Mesenchymal stem cell (in vitro differentiated cells and primary cell): ENCODE measurements around the gene EMP2.
A peak's percentile ranks its signal among the peaks of the same experiment; 100 is the strongest.

Experiments
- DNase-seq: peaks from one replicate; pipeline ENCODE4 v3.0.0-alpha.2; 2013
- H2AFZ ChIP-seq: one replicate; pipeline ENCODE4 v1.6.1; 2013; ENCODE audit warnings: low read depth, mild to moderate bottlenecking, control low read depth, inconsistent platforms, low read length, moderate library complexity
- H2AK5ac ChIP-seq: 2 replicates; pipeline ENCODE4 v1.6.1; 2013; ENCODE audit warnings: low read length, moderate library complexity, mild to moderate bottlenecking, inconsistent platforms; ENCODE audit not compliant: severe bottlenecking
- H2BK120ac ChIP-seq: one replicate; pipeline ENCODE4 v1.6.1; 2013; ENCODE audit warnings: low read depth, mild to moderate bottlenecking, inconsistent platforms, low read length, moderate library complexity
- H2BK12ac ChIP-seq, 2 experiments: one replicate each; pipeline ENCODE4 v1.6.1; 2013; ENCODE audit warnings: inconsistent platforms in 2 of 2, low read length in 2 of 2, mild to moderate bottlenecking in 2 of 2, moderate library complexity in 2 of 2, control low read depth in 1 of 2
- H2BK15ac ChIP-seq: one replicate; pipeline ENCODE4 v1.6.1; 2013; ENCODE audit warnings: mild to moderate bottlenecking, low read depth, inconsistent platforms; ENCODE audit not compliant: poor library complexity, severe bottlenecking
- H2BK5ac ChIP-seq: 2 replicates; pipeline ENCODE4 v1.6.1; 2013; ENCODE audit warnings: low read depth, mild to moderate bottlenecking, low read length, control low read depth, inconsistent platforms; ENCODE audit not compliant: poor library complexity, severe bottlenecking
- H3K14ac ChIP-seq, 2 experiments: one replicate each; pipeline ENCODE4 v1.6.1; 2013; ENCODE audit warnings: inconsistent platforms in 2 of 2, low read length in 2 of 2, control low read depth in 1 of 2, mild to moderate bottlenecking in 1 of 2, moderate library complexity in 1 of 2
- H3K18ac ChIP-seq, 2 experiments: one replicate each; pipeline ENCODE4 v1.6.1; 2013; ENCODE audit warnings: inconsistent platforms in 2 of 2, low read length in 2 of 2, control low read depth in 1 of 2, low read depth in 1 of 2, mild to moderate bottlenecking in 1 of 2
- H3K23ac ChIP-seq, 2 experiments: one replicate each; pipeline ENCODE4 v1.6.1; 2013; ENCODE audit warnings: inconsistent platforms in 2 of 2, low read length in 2 of 2, mild to moderate bottlenecking in 2 of 2, moderate library complexity in 2 of 2, control low read depth in 1 of 2
- H3K27ac ChIP-seq: 2 replicates; pipeline ENCODE4 v1.5.1; 2013; ENCODE audit warnings: mild to moderate bottlenecking, moderate library complexity, low read length, control low read depth, inconsistent platforms; ENCODE audit not compliant: poor library complexity, severe bottlenecking
- H3K27me3 ChIP-seq, 2 experiments: 2 replicates each; pipeline versions ENCODE4 v1.6.1 to v1.7.0; 2013; ENCODE audit warnings: low read length in 2 of 2, mild to moderate bottlenecking in 2 of 2, moderate library complexity in 2 of 2, control low read depth in 1 of 2, inconsistent platforms in 1 of 2; ENCODE audit not compliant: control insufficient read depth in 1 of 2, insufficient read depth in 1 of 2
- H3K36me3 ChIP-seq, 2 experiments: 2 replicates each; pipeline versions ENCODE4 v1.6.1 to v1.7.0; 2013; ENCODE audit warnings: low read length in 2 of 2, control low read depth in 1 of 2, inconsistent platforms in 1 of 2, low read depth in 1 of 2, mild to moderate bottlenecking in 1 of 2; ENCODE audit not compliant: insufficient read depth in 2 of 2, control insufficient read depth in 1 of 2
- H3K4ac ChIP-seq, 2 experiments: one replicate each; pipeline ENCODE4 v1.6.1; 2013; ENCODE audit warnings: inconsistent platforms in 2 of 2, low read length in 2 of 2, mild to moderate bottlenecking in 2 of 2, moderate library complexity in 2 of 2, control low read depth in 1 of 2, low read depth in 1 of 2
- H3K4me1 ChIP-seq: 2 replicates; pipeline ENCODE4 v1.6.1; 2013; ENCODE audit warnings: low read depth, low read length, control low read depth; ENCODE audit not compliant: control insufficient read depth, insufficient read depth
- H3K4me2 ChIP-seq: 2 replicates; pipeline ENCODE4 v1.6.1; 2013; ENCODE audit warnings: low read length, mild to moderate bottlenecking, inconsistent platforms; ENCODE audit not compliant: poor library complexity, severe bottlenecking
- H3K4me3 ChIP-seq, 2 experiments: 2 replicates each; pipeline versions ENCODE4 v1.5.1 to v1.7.0; 2013; ENCODE audit warnings: low read length in 2 of 2, mild to moderate bottlenecking in 2 of 2, control low read depth in 1 of 2, low read depth in 1 of 2; ENCODE audit not compliant: insufficient read depth in 1 of 2
- H3K79me1 ChIP-seq: replicated peaks from 2 replicates; pipeline ENCODE4 v1.6.1; 2013; ENCODE audit warnings: mild to moderate bottlenecking, control low read depth, low read length, inconsistent platforms; ENCODE audit not compliant: poor library complexity, severe bottlenecking
- H3K9ac ChIP-seq: 2 replicates; pipeline ENCODE4 v1.7.0; 2013; ENCODE audit warnings: mild to moderate bottlenecking, low read length, moderate library complexity
- H3K9me3 ChIP-seq: 2 replicates; pipeline ENCODE4 v1.7.0; 2013; ENCODE audit warnings: mild to moderate bottlenecking, low read length; ENCODE audit not compliant: control insufficient read depth
- H4K8ac ChIP-seq: one replicate; pipeline ENCODE4 v1.6.1; 2013; ENCODE audit warnings: inconsistent platforms, mild to moderate bottlenecking, low read length, moderate library complexity
- H4K91ac ChIP-seq: one replicate; pipeline ENCODE4 v1.6.1; 2013; ENCODE audit warnings: mild to moderate bottlenecking, low read length, inconsistent platforms
- WGBS: methylation state at CpG from one replicate; pipeline ENCODE4 v1.1.7; 2013; ENCODE audit warnings: mixed read lengths; 5-methylcytosine and 5-hydroxymethylcytosine counted together

The EMP2 gene

GRCh38 chr16:10576390-10577304 lies 3.8 kb downstream of the EMP2 start:
- Histone ChIP-seq H4K8ac (no peak overlapping the region), H3K4me3 (peak overlapping the region in 1 of 2 experiments; percentile 62), H2AK5ac (no peak overlapping the region), H3K27ac (no peak overlapping the region), H3K9me3 (no peaks in the 10 kb centered on the region), H2BK120ac (no peak overlapping the region), H3K23ac (peak overlapping the region in 1 of 2 experiments; percentile 27), H2AFZ (no peak overlapping the region), H2BK5ac (no peak overlapping the region), H3K18ac (no peak overlapping the region), H2BK12ac (peak overlapping the region in 1 of 2 experiments; percentile 15), H3K9ac (peak overlapping the region; percentile 7), H3K14ac (no peak overlapping the region), H4K91ac (no peak overlapping the region), H3K79me1 (peaks cover 1% of the 10 kb centered on the region), H3K36me3 (no peaks in the 10 kb centered on the region), H3K27me3 (no peaks in the 10 kb centered on the region), H3K4me2 (no peak overlapping the region), H2BK15ac (no peak overlapping the region), H3K4ac (no peak overlapping the region), H3K4me1 (peaks cover 17% of the 10 kb centered on the region)
- WGBS, result 81% methylated on average over 17 of the region's 17 CpGs
- DNase-seq, result peak; percentile 24

GRCh38 chr16:10575506-10576130 lies 4.8 kb downstream of the EMP2 start:
- Histone ChIP-seq H4K8ac (no peak overlapping the region), H3K36me3 (no peaks in the 10 kb centered on the region), H2BK12ac (no peak overlapping the region), H3K14ac (no peak overlapping the region), H3K27ac (no peak overlapping the region), H3K4ac (no peak overlapping the region), H3K18ac (no peak overlapping the region), H2BK5ac (no peak overlapping the region), H2AK5ac (no peak overlapping the region), H4K91ac (no peak overlapping the region), H3K9me3 (no peaks in the 10 kb centered on the region), H3K23ac (no peak overlapping the region), H2BK120ac (no peak overlapping the region), H2AFZ (no peak overlapping the region), H3K4me1 (peaks cover 15% of the 10 kb centered on the region), H3K9ac (no peak overlapping the region), H3K4me3 (peak overlapping the region in 1 of 2 experiments; percentile 15), H3K27me3 (no peaks in the 10 kb centered on the region), H2BK15ac (no peak overlapping the region), H3K4me2 (no peak overlapping the region), H3K79me1 (peaks cover 1% of the 10 kb centered on the region)
- DNase-seq, result peak; percentile 53
- WGBS, result 50% methylated on average over 3 of the region's 4 CpGs

GRCh38 chr16:10572611-10573010 lies 7.8 kb downstream of the EMP2 start:
- H3K4me3 ChIP-seq, result no peak overlapping the region
- no peak overlapping the region for H3K4ac ChIP-seq
- H3K14ac ChIP-seq, result no peak overlapping the region
- no peak overlapping the region for H2BK5ac ChIP-seq
- peaks cover 7% of the 10 kb centered on the region for H3K4me1 ChIP-seq
- no peaks in the 10 kb centered on the region for H3K27me3 ChIP-seq
- no peak overlapping the region for H2BK15ac ChIP-seq
- no peaks in the 10 kb centered on the region for H3K9me3 ChIP-seq
- peaks cover 1% of the 10 kb centered on the region for H3K79me1 ChIP-seq
- no peak overlapping the region for H3K9ac ChIP-seq
- WGBS, result 93% methylated on average over 2 of the region's 3 CpGs
- no peak overlapping the region for H2AFZ ChIP-seq
- no peak overlapping the region for H3K23ac ChIP-seq
- H2BK12ac ChIP-seq, result no peak overlapping the region
- H2AK5ac ChIP-seq, result no peak overlapping the region
- no peak overlapping the region for H4K91ac ChIP-seq
- no peak overlapping the region for H3K4me2 ChIP-seq
- no peaks in the 10 kb centered on the region for H3K36me3 ChIP-seq
- no peak overlapping the region for H3K27ac ChIP-seq
- H2BK120ac ChIP-seq, result no peak overlapping the region
- H3K18ac ChIP-seq, result no peak overlapping the region
- no peak overlapping the region for H4K8ac ChIP-seq
- DNase-seq, result no peak

- no peak overlapping the region for H4K8ac ChIP-seq
- H2AFZ ChIP-seq, result no peak overlapping the region
- no peak overlapping the region for H3K23ac ChIP-seq
Observed at GRCh38 chr16:10571354-10571753, 9.0 kb downstream of the EMP2 start.

More at GRCh38 chr16:10571354-10571753, 9.0 kb downstream of the EMP2 start:
- H4K91ac ChIP-seq, result no peak overlapping the region
- H3K4me2 ChIP-seq, result no peak overlapping the region
- no peaks in the 10 kb centered on the region for H3K36me3 ChIP-seq
- no peak overlapping the region for H2BK5ac ChIP-seq
- H2BK15ac ChIP-seq, result no peak overlapping the region
- H3K18ac ChIP-seq, result no peak overlapping the region
- no peaks in the 10 kb centered on the region for H3K9me3 ChIP-seq
- H3K14ac ChIP-seq, result no peak overlapping the region
- H2AK5ac ChIP-seq, result no peak overlapping the region
- no peak overlapping the region for H2BK120ac ChIP-seq
- peaks cover 1% of the 10 kb centered on the region for H3K79me1 ChIP-seq
- no peak overlapping the region for H3K4ac ChIP-seq
- WGBS, result 35% methylated on average over 4 of the region's 5 CpGs
- no peak overlapping the region for H3K9ac ChIP-seq
- peaks cover 3% of the 10 kb centered on the region for H3K4me1 ChIP-seq
- peak; percentile 47 for DNase-seq
- no peak overlapping the region for H3K27ac ChIP-seq
- H3K27me3 ChIP-seq, result no peaks in the 10 kb centered on the region
- no peak overlapping the region for H2BK12ac ChIP-seq
- H3K4me3 ChIP-seq, result no peak overlapping the region
